NCI-H2081 (cell line): ENCODE results near the gene P2RX6.
"Not testable (repeated sequence)": the region's sequence is repeated elsewhere in the genome, so short reads cannot be mapped to it uniquely, and the experiment has no call there.

Experiments
- DNase-seq, 2 experiments: peaks; one replicate each; lab custom pipeline; 2025; lab: John Stamatoyannopoulos, UW

The P2RX6 gene

DNA sequence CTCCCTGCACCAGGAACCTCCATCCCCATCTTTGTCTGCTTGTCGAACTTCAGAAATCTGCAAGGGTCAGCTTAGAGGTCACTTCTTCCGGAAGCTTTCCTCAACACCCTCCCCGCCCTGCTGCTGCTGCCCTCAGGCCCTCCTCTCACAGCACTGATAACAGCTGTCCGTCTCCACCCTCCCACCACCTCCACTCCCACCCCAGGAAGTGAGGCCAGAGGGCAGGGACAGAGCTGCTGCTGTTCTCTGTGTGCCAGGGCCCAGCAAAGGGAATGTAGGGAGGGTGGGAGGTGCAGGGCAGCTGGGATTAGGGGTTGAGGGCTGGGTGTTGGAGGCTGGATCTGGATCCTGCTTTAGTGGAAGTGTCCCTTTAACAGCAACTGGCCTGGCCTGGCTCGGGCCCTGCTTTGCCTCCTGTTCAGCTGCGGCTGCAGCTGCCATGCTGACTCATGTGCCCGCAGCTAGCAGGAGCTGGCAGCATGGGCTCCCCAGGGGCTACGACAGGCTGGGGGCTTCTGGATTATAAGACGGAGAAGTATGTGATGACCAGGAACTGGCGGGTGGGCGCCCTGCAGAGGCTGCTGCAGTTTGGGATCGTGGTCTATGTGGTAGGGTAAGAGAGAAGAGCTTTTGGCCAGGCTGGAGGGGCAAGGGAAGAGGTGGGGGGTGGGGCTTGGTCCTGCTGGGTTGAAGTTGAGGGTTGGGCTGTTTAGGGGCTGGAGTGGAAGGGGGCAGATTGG is at the start of gene P2RX6:
TSS of gene P2RX6 (plus strand) at position 440 of the 740 bp plus-strand sequence. CDS start at position 450, 10 bp downstream.
- no peak for DNase-seq

DNA sequence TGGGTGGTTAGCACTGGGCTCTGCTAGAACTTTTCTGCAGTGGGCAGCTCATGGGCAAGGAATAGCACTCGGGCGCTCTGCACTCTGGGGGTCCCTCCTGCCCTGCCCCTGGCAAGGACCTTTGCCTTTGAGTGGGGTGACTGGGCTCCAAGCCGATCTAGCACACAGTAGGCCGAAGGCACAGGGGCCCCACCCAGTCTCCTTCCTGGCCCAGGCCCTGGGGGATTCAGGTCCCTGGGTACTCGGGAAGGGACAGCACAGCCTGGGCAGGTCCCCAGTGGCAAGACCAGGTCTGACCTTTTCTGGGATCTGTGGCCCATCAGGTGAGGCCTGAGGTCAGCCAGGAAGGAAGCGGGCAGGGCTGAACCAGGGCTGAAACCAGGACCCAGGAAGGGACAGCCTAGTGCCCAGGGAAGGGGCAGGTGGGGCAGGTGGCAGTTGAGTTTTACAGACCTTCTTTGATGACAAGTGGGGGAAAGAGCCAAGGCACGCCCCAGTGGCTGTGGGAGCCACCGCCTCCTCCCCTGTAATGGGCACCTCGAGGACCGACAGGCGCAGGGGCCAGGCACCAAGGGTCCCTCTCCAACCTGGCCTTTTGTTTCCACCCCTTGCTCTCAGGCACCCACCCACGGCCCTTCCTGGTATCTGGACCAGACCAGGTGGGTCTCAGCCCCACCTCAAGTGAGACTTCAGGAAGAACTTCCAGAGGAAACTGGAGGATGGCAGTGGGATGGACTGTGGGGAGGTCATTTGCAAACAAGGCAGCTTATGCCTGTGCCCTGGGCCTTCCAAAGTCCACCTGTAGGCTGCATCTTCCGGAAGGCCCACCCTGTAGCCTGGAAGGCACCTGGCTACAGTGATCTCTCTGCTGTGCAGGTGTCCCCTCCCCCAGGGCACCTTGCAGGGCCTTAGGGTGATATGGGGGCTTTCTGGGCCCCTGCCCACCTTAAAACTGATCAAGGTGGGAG is 48.8 kb upstream of the P2RX6 start:
- no peak for DNase-seq

DNA sequence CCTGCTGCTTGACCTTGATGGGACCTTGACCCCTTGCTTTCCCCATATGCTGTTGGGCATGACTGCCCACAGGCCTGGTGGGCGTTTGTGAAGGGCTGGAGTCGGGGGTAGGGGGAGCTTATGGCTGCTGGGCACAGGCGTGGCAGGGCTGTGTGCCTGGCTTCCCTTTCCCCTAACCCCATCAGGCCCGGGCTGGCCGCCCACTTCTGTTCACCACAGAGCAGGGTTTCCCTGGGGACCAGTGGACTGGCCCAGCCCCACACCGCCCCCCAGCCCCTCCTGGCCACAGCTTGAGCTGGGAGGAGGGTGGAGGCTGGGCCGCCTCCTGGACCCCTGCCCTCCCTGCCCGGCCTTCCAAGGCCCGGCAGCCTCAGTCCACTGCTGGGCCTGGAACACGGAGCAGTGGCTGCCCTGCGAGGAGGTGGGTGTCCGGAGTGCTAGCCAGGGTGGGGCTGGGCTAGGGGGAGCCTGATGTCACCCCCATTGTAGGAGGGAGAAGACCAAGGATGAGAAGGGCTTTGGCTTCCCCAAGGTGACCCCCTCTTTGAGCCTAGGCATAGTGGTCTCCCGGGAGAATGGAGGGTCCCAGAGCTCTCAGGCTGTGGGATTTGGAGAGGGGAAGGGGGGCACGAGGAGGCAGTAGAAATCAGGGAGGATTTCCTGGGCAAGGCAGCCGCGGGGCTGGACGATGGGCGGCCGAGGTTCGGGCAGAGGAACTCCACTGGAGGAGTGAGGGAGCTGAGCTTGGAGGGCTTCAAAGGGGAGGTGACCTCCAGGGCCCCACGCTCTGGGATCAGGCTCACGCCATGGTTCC is 47.9 kb upstream of the P2RX6 start, which contains the start of gene AIFM3:
TSS of gene AIFM3 (plus strand) at position 373 of the 814 bp plus-strand sequence. CDS start 690 bp downstream, outside the sequence.
- no peak for DNase-seq

DNA sequence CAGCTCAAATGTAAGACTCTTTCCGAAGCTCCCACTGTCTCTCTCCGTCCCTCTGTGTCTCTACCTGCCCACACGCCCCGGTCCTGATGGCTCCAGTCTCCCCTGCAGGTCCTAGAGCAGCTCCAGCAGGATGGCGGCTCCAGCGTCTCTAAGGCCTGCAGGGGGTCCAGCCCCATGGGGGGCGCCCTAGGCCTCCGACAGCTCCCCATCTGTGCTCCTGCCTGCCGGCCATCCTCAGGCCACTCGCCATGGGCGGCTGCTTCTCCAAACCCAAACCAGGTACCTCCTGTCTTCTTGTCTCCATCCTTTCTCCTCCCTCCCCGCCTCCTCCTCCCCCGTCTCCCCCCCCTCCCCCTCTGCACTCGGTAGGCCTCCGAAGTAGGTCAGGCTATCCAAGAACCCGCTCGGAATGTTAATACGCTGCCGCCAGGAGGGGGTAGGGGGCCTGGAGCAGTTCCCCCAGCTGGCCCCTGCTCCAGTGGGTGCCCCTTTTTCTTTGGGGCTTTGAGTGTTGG is 47.2 kb upstream of the P2RX6 start:
- DNase-seq = no peak

DNA sequence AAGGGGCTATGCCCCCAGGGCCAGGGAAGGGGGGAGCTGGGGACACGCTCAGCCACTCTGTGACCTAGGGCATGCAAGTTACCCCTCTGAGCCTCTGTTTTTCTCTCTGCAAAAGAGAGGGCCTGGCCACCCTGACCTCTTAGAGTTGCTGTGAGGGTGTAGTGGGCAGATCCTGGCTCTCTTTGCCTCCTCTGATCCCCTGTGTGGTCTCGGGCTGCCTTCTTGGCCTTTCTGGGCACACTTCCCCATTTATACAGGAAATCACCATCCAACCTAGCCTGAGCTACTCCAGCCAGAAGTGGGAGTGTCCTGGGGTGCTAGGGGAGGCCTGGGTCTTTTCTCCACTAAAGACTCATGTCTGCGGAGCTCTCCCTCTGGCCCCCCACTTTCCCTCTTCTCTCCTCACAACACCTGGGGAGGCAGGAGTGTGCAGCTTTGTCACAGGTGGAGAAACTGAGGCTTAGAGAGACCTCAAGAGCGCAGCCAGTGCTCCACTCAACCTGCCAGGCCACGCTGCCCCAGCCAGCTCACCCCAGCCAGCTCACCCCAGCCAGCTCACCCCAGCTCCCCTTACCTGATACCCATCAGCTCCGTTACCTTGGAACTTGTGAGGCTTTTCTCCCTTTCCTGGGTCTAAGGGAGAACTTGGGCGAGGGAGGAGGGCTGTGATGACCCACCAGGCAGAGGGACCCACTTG is 46.5 kb upstream of the P2RX6 start:
- no peak for DNase-seq

DNA sequence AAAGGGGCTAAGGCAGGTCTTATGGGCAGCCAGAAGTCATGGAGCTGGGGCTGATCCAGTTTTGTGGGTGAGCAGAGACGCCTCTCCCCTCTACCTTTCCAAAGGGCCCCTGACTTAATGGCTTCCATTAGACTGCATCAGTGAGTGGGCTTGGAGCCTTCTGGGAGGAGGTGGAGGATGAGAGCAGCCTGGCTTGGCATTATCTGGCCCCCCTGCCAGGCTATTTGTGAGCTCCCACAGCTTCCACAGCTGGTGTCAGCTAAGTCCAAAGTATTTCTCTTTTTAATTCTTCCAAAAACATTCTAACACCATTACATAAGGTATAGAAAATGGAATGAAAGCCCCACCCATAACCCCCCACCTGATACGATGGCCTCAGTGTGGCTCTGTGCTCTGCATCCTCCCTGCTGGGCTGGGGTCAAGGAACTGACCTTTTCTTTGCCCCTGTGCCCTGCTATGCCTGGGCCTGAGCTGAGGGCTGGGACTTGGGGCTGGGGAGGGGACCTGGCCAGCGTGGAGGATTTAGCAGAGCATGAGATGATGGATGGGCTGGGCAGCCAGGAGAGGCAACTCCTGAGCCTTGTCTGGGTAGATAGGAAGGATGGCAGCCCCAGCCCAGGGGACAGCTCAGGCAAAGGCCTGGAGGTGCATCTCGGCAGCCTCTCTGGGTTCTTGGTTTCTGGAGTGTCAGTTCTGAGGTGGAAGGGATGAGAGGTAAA is 43.9 kb upstream of the P2RX6 start:
- DNase-seq = no peak

DNA sequence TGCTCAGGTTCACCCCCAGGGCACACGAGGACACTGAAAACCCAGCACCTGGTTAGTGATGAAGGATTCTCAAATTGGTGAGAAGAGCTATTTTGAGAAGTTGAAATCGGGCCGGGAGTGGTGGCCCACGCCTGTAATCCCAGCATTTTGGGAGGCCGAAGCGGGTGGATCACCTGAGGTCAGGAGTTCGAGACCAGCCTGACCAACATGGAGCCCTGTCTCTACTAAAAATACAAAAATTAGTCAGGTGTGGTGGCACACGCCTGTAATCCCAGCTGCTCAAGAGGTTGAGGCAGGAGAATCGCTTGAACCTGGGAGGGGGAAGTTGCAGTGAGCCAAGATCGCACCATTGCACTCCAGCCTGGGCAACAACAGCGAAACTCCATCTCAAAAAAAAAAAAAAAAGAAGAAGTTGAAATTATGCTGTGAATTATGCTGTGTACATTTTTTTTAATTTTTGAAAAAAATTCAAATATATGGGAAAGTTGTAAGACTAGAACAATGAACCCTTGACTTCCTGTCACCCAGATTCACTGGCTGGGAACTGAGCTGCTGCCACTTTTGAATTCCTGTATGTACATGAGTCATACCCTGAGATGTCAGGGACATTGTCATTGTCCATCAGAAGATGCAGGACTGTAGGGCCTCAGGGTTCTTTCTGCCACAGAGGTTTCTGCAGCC is 42.8 kb upstream of the P2RX6 start:
- not testable (repeated sequence) for DNase-seq

DNA sequence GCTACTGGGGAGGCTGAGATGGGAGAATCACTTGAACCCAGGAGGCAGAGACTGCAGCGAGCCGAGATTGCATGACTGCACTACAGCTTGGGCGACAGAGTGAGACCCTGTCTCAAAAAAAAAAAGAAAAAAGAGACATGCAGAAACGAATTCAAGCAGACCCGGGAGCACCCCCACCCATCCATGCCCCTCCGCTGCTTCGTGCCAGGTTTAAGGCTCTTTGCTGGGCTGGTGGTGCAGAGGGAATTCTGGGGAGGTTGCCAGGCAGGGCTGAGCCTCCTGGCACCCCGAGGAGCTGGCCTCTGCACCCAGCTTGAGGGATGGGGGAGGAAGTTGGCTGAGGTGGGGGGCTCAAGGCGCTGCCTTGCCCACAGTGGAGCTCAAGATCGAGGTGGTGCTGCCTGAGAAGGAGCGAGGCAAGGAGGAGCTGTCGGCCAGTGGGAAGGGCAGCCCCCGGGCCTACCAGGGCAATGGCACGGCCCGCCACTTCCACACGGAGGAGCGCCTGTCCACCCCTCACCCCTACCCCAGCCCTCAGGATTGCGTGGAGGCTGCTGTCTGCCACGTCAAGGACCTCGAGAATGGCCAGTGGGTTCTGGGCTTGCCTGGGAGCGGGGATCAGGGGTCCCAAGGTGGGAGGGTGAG is 41.9 kb upstream of the P2RX6 start:
- no peak for DNase-seq

DNA sequence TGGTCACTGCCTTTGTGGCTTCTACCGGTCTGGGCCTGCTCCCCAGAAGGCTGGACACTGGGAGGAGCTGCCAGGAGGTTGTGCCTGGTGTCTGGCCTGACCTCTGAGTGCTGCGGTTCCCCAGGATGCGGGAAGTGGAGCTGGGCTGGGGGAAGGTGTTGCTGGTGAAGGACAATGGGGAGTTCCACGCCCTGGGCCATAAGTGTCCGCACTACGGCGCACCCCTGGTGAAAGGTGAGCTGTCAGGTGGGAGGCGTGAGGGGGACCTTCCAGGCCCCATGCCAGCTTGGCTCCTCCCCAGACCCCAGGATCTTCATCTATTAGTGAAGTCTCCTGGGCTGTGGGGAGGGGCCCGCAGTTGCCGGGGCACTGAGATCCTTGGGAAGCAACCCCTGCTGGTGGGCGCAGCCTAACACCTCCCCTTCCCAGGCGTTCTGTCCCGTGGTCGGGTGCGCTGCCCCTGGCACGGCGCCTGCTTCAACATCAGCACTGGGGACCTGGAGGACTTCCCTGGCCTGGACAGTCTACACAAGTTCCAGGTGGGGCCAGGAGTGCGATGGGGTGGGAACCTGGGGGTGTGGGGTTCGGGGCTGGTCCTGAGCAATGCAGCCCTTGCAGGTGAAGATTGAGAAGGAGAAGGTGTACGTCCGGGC is 41.2 kb upstream of the P2RX6 start:
- DNase-seq = no peak

DNA sequence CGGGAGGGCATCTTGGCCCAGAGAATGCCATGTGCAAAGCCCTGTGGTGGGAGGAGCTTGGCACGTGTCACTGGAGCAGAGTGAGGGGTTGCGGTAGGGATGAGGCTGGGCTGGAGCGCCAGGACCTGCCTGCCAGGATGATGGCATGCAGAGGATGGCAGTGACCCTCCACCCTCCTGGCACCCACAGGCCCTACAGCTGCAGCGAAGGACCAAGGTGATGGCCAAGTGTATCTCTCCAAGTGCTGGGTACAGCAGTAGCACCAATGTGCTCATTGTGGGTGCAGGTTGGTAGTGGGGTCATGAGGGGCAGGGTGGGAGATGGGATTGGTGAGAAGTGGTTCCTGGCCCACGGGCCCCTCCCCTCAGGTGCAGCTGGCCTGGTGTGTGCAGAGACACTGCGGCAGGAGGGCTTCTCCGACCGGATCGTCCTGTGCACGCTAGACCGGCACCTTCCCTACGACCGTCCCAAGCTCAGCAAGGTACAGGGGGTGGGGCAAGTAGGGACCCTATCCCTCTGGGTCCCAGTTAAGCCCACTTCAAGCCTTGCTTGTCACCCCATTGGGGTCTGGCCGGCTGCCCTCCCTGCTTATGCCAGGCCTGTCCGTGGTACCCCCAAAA is 40.5 kb upstream of the P2RX6 start:
- no peak for DNase-seq

DNA sequence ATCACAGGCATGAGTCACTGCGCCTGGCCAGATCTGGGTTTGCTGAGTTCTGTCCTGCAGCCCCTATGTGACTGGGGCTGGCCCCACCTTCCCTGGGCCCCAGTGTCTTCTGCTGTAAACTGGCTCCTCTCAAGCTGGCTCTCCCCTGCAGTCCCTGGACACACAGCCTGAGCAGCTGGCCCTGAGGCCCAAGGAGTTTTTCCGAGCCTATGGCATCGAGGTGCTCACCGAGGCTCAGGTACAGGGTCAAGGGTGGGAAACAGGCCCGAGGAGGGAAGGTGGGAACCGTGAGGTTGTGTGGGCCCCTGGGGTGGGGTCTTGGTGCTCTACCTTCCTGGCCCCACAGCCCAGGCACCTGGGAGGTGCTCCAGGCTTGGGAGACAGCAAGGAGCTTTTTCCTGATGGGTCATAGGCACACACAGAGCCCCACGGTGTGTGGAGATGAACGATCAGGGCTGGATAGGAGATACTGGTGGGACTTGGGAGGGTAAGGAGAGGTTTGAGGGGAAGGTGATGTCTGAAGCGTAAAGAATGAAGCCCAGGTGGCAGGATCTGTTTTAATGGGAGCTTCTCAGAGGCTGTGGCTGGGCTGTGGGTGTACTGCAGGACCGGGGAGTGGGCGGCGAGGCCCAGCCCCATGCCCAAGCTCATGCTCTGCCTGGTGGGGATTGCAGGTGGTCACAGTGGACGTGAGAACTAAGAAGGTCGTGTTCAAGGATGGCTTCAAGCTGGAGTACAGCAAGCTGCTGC is 39.2 kb upstream of the P2RX6 start:
- no peak for DNase-seq

DNA sequence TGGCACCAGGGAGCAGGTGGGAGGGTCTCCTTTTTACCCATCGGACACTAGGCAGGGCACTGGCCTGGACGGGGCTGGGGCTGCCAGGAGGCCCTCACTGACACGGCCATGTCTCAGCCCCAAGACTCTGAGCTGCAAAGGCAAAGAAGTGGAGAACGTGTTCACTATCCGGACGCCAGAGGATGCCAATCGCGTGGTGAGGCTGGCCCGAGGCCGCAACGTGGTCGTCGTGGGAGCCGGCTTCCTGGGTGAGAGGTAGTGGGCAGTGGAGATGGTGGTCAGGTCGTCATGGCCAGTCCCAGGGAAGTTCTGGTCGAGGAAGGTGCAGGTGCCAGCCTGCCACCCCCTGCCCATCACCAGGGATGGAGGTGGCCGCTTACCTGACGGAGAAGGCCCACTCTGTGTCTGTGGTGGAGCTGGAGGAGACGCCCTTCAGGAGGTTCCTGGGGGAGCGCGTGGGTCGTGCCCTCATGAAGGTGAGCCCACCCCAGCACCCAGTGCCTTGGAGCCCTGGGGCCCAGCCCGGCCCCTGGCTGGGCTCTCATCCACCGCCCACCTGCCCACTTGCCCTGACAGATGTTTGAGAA is 38.6 kb upstream of the P2RX6 start:
- DNase-seq = no peak

DNA sequence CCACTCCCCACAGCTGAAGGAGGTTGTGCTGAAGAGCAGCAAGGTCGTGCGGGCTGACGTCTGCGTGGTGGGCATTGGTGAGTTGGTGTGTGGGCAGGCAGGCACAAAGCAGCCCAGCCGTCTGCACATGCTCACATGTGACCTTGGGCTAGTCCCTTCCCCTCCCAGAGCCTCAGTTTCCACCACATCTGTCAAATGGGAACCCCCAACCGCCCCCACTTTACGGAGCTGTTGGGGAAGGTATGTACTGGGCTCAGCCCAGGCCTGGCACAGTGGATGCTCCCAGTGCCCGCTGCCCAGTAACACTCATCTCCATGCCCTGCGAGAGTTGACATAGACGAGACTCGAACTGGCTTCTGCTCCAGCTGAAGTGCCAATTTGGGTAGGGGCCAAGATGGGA is 37.9 kb upstream of the P2RX6 start:
- DNase-seq = no peak

DNA sequence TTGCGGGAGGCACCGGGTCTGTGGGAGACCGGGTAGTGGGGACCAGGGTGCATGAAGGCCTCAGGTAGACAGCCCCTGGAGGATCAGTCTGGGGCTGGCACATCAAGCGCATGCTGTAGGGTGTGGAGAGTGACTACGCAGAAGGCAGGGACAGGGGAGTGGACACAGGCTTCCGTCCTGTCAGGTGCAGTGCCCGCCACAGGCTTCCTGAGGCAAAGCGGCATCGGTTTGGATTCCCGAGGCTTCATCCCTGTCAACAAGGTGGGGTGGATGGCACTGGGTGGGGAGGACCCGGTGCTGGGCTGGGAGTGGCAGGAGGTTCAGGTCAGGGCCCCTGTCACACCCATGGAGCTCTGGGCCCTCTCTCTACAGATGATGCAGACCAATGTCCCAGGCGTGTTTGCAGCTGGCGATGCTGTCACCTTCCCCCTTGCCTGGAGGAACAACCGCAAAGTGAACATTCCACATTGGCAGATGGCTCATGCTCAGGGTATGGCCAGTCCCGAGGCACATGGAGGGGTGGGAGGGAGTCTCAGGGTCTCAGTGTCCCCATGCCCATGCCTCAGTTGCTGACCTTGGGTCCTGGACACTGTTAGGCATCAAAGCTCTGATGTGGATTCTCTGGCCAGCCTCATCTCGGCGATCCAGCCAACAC is 37.3 kb upstream of the P2RX6 start:
- DNase-seq = no peak

DNA sequence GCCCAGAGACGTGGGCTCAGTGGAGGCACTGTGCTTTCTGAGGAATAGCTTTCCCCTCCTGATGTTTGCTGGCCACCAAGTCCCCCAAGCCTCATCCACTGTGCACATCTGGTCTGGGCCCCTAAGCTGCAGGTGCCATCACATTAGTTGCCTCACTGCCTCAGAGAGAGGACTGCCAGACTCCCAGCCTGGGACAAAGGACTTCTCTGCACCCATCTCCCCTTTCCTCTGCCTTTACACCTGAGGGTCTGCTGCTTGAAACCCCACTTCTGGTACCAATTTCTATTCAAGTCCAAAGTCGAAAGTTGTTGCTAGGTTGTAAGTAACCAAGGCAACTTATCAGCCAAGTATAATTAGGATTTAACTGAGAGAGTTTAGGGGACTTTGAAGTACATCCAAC is 36.5 kb upstream of the P2RX6 start:
- no peak for DNase-seq

DNA sequence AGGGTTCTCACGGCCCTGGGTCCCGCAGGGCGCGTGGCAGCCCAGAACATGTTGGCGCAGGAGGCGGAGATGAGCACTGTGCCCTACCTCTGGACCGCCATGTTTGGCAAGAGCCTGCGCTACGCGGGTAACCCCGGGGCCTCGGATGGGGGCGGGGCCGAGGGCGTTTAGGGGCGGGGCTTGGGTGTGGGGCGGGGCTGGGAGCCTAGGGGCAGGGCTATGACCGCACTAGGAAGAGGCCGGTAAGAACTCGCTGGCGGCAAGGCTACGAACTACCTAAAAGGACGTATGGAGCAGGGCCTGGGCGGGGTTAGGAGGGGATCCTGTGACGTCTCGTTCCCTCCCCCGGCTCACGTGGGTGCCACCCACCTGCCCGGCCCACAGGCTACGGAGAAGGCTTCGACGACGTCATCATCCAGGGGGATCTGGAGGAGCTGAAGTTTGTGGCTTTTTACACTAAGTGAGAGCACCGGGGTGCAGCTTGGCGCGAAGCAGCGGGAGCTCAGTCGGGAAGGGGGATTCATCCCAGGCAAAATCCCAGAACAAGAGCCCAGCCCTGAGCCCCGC is 35.6 kb upstream of the P2RX6 start:
- DNase-seq = no peak
